Activated CD8-positive, alpha-beta T cell treated with anti-CD3 and anti-CD28 coated beads for 36 hours (primary cell): ENCODE data around the gene KLF7. TPM values are rescaled to one million over a fixed set of nuclear protein-coding genes. Genes with fewer than 3 reads are reported as not detected.

Source experiments
- ATAC-seq: fragments of 200-7000 bp; cut with Tn5 transposase; one replicate; pipeline ENCODE4 v1.10.0; 2021; ENCODE audit warnings: mild to moderate bottlenecking, moderate library complexity
- CTCF ChIA-PET: fragments of 350-600 bp; sonication (Branson Sonifier 250); formaldehyde crosslinking; loops from one replicate; lab custom pipeline; 2021; ENCODE audit warnings: antibody characterized with exemption; lab: Charles Lee
- POLR2A ChIA-PET: fragments of 350-600 bp; sonication (Branson Sonifier 250); formaldehyde crosslinking; loops from one replicate; lab custom pipeline; 2021; ENCODE audit warnings: antibody characterized with exemption; lab: Charles Lee
- DNase-seq: peaks from one replicate; pipeline ENCODE4 v3.0.0-alpha.2; 2020
- H3K27ac Mint-ChIP-seq: one replicate; pipeline ENCODE4 v1.8.0; 2021; ENCODE audit warnings: mild to moderate bottlenecking, mixed read lengths
- H3K27me3 Mint-ChIP-seq: one replicate; pipeline ENCODE4 v1.8.0; 2021; ENCODE audit warnings: mixed read lengths
- H3K36me3 Mint-ChIP-seq: one replicate; pipeline ENCODE4 v1.8.0; 2021; ENCODE audit warnings: low read depth, mixed read lengths
- H3K4me1 Mint-ChIP-seq: one replicate; pipeline ENCODE4 v1.8.0; 2021; ENCODE audit warnings: low read depth, mixed read lengths
- H3K4me3 Mint-ChIP-seq: one replicate; pipeline ENCODE4 v1.8.0; 2021; ENCODE audit warnings: mild to moderate bottlenecking, moderate library complexity, mixed read lengths
- H3K9me3 Mint-ChIP-seq: one replicate; pipeline ENCODE4 v1.8.0; 2021; ENCODE audit warnings: mixed read lengths
- intact Hi-C: fragments of 100-400 bp; cut with micrococcal nuclease; formaldehyde crosslinking; loops from one replicate; pipeline ENCODE4 v1.10.0; 2022
- total RNA-seq, 2 experiments: library from RNA; stranded (reverse); gene quantifications; one replicate each; pipeline ENCODE4 v1.2.3, GENCODE V29; 2021
- TF ChIP-seq, protein P1 (sequence below): fragments of 200-600 bp; IDR thresholded peaks from one replicate; pipeline ENCODE4 v1.8.0; 2022; ENCODE audit warnings: antibody characterized with exemption, mild to moderate bottlenecking

KLF7 gene
- total RNA-seq, 2 experiments from 2014 or later = 9.8 to 10.0 TPM

DNA sequence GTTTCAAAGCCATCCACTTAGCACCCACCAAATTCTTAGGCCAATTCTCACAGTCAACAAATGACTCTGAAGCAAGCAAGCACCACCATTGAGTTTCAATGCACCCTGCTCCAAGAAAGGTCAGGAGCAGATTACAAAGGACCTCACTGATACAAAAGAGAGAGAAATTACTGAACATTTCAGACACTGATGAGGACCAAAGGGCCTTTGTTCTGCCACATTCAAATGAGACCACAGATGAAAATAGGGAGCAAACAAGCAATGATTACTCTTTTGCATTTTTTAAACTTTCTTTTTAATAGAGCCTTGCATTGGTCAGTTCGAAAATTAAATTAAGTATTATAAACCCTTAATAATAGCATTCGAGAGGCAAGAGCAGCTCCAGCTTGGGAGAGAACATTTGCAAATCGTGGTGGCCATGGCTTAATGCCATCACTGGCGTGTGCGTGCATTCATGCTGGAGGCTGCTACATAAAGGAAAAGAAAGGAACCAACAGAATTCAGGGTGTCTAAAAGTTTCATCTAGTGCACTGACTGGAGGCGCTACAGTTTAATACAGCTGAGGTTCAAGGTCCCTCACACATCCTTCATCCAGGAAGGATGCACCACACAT lies 87.5 kb downstream of the KLF7 start:
- Mint-ChIP-seq H3K27me3 (no peaks in the 10 kb centered on the region), H3K4me3 (no peak overlapping the region), H3K9me3 (no peaks in the 10 kb centered on the region), H3K36me3 (peaks cover 21% of the 10 kb centered on the region), H3K27ac (no peak overlapping the region), H3K4me1 (peaks cover 24% of the 10 kb centered on the region)
- DNase-seq (no peak), ATAC-seq (no peak)
- ChIA-PET CTCF (no interaction called here), POLR2A (no interaction called here)
- TF ChIP-seq, protein P1, sequence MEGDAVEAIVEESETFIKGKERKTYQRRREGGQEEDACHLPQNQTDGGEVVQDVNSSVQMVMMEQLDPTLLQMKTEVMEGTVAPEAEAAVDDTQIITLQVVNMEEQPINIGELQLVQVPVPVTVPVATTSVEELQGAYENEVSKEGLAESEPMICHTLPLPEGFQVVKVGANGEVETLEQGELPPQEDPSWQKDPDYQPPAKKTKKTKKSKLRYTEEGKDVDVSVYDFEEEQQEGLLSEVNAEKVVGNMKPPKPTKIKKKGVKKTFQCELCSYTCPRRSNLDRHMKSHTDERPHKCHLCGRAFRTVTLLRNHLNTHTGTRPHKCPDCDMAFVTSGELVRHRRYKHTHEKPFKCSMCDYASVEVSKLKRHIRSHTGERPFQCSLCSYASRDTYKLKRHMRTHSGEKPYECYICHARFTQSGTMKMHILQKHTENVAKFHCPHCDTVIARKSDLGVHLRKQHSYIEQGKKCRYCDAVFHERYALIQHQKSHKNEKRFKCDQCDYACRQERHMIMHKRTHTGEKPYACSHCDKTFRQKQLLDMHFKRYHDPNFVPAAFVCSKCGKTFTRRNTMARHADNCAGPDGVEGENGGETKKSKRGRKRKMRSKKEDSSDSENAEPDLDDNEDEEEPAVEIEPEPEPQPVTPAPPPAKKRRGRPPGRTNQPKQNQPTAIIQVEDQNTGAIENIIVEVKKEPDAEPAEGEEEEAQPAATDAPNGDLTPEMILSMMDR = no peak
- intact Hi-C loops = no loop called here

GRCh38 chr2:207077266-207077665 lies 88.5 kb downstream of the KLF7 start:
- POLR2A ChIA-PET = no interaction called here

DNA sequence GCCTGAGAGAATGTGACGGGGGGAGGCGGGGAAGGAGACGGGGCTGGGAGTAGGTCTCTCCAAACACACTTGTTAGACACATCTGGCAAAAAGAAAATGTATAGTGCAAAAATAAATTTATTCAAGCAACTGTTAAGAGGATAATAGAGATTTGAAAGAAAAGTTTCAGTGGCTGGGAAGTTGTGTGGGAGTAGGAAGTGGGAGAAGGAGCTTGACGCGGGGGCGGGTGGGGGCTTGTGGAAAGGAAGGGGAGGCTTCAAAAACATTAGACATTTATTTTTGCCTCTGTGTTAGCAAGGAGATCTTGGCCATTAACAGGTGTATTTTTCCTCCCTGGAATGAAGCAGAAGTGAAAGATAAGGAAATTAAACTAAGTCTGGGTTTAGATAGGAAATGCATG lies 90.3 kb downstream of the KLF7 start:
- TF ChIP-seq, protein P1 = no peak
- intact Hi-C loops = no loop called here
- Mint-ChIP-seq H3K27ac (no peak overlapping the region), H3K36me3 (peaks cover 12% of the 10 kb centered on the region), H3K4me1 (peaks cover 34% of the 10 kb centered on the region), H3K4me3 (no peak overlapping the region), H3K27me3 (peaks cover 2% of the 10 kb centered on the region), H3K9me3 (no peaks in the 10 kb centered on the region)
- DNase-seq = no peak
- ChIA-PET CTCF (interaction anchor here (1.2 to 1.5 kb wide), 3 partner anchors 8 to 48 kb away, joined by 3 to 5 read pairs (median 4); no protein-coding TSS in a partner anchor), POLR2A (interaction anchor here (0.8 to 3.5 kb wide), 3 partner anchors 19 to 96 kb away, joined by 3 to 14 read pairs (median 3); partner anchors contain the start of gene KLF7)
- ATAC-seq = no peak

More at GRCh38 chr2:207077266-207077665, 88.5 kb downstream of the KLF7 start:
- Mint-ChIP-seq H3K27ac (no peak overlapping the region), H3K9me3 (no peaks in the 10 kb centered on the region), H3K4me3 (no peak overlapping the region), H3K27me3 (no peaks in the 10 kb centered on the region), H3K4me1 (peaks cover 33% of the 10 kb centered on the region), H3K36me3 (peaks cover 21% of the 10 kb centered on the region)
- CTCF ChIA-PET = no interaction called here
- intact Hi-C loops = no loop called here
- DNase-seq (no peak), ATAC-seq (no peak)
- TF ChIP-seq, protein P1 = no peak

- H3K27me3 Mint-ChIP-seq = peaks cover 5% of the 10 kb centered on the region
- peak; percentile 66 for DNase-seq
- TF ChIP-seq, protein P1 = no peak
- no peaks in the 10 kb centered on the region for H3K9me3 Mint-ChIP-seq
- POLR2A ChIA-PET = interaction anchor here (0.7 to 3.5 kb wide), 8 partner anchors 9 to 175 kb away, joined by 3 to 14 read pairs (median 3); partner anchors contain the start of gene KLF7
- intact Hi-C loops = loop anchor here (5.0 kb wide), 1 partner anchor 88 kb away; no protein-coding TSS in a partner anchor
- CTCF ChIA-PET = interaction anchor here (0.8 to 2.4 kb wide), 10 partner anchors 10 to 152 kb away, joined by 3 to 16 read pairs (median 4); no protein-coding TSS in a partner anchor
- peak; percentile 81 for ATAC-seq
- H3K4me3 Mint-ChIP-seq = peak overlapping the region; percentile 61
- peak overlapping the region; percentile 87 for H3K27ac Mint-ChIP-seq
- H3K36me3 Mint-ChIP-seq = peaks cover 3% of the 10 kb centered on the region
- peaks cover 34% of the 10 kb centered on the region for H3K4me1 Mint-ChIP-seq
Observed at GRCh38 chr2:207073801-207074678, 91.7 kb downstream of the KLF7 start.
